ENCODE results near the gene LRRC38. TPM values are rescaled to one million over a fixed set of nuclear protein-coding genes. Genes with fewer than 3 reads are reported as not detected.

LRRC38 gene
- total RNA-seq, 1 donor from 2014 or later = not detected

DNA sequence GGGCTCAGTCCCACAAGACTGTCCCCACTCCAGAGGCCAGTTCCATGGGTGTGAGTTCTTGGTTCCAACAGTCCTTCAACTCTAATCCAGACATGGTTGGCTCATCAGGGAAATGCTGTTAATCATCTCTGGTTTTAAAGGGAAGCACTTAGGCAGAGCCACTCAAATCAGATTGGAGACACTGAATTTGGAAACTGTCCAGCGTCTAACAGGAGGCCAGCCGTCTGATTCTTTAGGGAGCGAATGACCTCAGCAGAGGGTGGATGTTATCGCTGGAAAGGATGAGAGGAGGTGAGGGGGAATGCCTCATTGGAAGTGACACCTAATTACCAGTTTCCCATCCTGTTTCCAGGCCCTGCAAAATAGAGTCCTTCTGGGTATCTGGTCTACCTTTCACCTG, 22.8 kb upstream of the LRRC38 start:
- Mint-ChIP-seq H3K4me3 (no peak overlapping the region), H3K27me3 (ENCODE audit: low read depth) (no peaks in the 10 kb centered on the region), H3K9me3 (no peaks in the 10 kb centered on the region), H3K27ac (ENCODE audit: unreplicated experiment) (no peak overlapping the region), H3K4me1 (no peaks in the 10 kb centered on the region), H3K36me3 (ENCODE audit: low read depth) (no peaks in the 10 kb centered on the region)
- TF ChIP-seq, protein P1, sequence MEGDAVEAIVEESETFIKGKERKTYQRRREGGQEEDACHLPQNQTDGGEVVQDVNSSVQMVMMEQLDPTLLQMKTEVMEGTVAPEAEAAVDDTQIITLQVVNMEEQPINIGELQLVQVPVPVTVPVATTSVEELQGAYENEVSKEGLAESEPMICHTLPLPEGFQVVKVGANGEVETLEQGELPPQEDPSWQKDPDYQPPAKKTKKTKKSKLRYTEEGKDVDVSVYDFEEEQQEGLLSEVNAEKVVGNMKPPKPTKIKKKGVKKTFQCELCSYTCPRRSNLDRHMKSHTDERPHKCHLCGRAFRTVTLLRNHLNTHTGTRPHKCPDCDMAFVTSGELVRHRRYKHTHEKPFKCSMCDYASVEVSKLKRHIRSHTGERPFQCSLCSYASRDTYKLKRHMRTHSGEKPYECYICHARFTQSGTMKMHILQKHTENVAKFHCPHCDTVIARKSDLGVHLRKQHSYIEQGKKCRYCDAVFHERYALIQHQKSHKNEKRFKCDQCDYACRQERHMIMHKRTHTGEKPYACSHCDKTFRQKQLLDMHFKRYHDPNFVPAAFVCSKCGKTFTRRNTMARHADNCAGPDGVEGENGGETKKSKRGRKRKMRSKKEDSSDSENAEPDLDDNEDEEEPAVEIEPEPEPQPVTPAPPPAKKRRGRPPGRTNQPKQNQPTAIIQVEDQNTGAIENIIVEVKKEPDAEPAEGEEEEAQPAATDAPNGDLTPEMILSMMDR (conservative IDR thresholded peaks at IDR 0.05) = no peak
- no peak for DNase-seq (ENCODE audit: low read depth, low spot score)

- H3K36me3 Mint-ChIP-seq (ENCODE audit: low read depth) = no peaks in the 10 kb centered on the region
- no peak overlapping the region for H3K27ac Mint-ChIP-seq (ENCODE audit: unreplicated experiment)
- H3K27me3 Mint-ChIP-seq (ENCODE audit: low read depth) = no peaks in the 10 kb centered on the region
- TF ChIP-seq, protein P1 (conservative IDR thresholded peaks at IDR 0.05) = no peak
- H3K9me3 Mint-ChIP-seq = no peaks in the 10 kb centered on the region
- no peak overlapping the region for H3K4me3 Mint-ChIP-seq
- no peak for DNase-seq (ENCODE audit: low read depth, low spot score)
- H3K4me1 Mint-ChIP-seq = peaks cover 3% of the 10 kb centered on the region
These were observed 21.4 kb upstream of the LRRC38 start for GRCh38 chr1:13535227-13535626.

- H3K27ac Mint-ChIP-seq (ENCODE audit: unreplicated experiment) = no peak overlapping the region
- peaks cover 6% of the 10 kb centered on the region for H3K9me3 Mint-ChIP-seq
- no peak overlapping the region for H3K4me3 Mint-ChIP-seq
- H3K27me3 Mint-ChIP-seq (ENCODE audit: low read depth) = peaks cover 2% of the 10 kb centered on the region
- no peak for DNase-seq (ENCODE audit: low read depth, low spot score)
- peaks cover 7% of the 10 kb centered on the region for H3K4me1 Mint-ChIP-seq
- no peaks in the 10 kb centered on the region for H3K36me3 Mint-ChIP-seq (ENCODE audit: low read depth)
- TF ChIP-seq, protein P1 (conservative IDR thresholded peaks at IDR 0.05) = no peak
These were observed 14.5 kb upstream of the LRRC38 start for GRCh38 chr1:13528320-13528719.

DNA sequence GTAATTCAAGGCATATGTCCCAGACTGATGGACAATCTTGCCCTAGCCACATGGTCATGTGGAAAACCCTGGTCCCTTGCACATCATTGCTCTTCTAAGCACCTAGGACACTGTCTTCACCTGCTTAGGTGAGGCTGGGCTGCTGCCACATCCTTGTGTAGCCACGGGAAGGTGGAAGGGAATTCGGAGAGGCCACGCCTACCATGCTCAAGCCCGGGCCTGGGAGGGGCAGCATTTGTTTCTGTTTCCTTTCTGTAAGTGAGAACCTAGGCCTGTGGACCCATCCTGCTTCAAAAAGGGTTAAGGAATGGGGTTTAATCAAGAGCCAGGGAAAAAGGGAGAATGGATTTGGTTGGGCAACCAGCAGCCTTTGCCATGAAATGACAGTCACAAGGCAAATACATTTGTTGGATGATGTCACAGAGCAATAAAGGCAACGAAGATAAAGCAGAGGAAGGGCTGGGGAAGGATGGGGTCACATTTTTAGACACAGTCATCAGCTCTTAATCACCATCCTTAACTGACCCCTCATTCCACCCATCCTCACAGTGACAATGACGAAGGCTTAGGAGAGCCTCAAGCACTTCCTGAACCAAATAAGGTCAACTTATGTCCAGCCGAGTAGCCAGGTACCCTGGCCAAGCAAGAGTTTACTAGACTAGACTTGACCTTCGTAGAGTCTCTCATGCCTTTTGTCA, 10.1 kb upstream of the LRRC38 start:
- Mint-ChIP-seq H3K4me3 (no peak overlapping the region), H3K36me3 (ENCODE audit: low read depth) (no peaks in the 10 kb centered on the region), H3K9me3 (peaks cover 9% of the 10 kb centered on the region), H3K27ac (ENCODE audit: unreplicated experiment) (no peak overlapping the region), H3K4me1 (no peaks in the 10 kb centered on the region), H3K27me3 (ENCODE audit: low read depth) (peaks cover 24% of the 10 kb centered on the region)
- TF ChIP-seq, protein P1 (conservative IDR thresholded peaks at IDR 0.05) = no peak
- no peak for DNase-seq (ENCODE audit: low read depth, low spot score)

DNA sequence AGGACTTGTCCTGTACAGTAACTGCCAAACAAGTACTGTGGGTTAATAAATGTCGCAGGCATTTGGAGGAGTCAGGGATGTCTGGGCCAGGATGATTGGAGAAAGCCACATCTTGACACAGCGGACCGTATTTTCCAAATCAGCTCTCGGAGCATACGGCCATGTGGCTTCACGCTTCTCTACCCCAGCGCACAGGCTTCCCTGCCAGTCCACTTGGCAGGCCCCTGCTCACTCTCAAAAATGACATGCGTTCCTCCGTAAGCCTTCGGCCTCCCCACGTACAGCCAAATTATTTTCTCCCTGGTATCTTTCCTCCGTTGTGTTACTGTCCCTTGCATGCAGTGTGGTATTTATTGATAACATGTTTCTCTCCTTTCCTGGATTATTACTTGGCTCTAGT, 7.2 kb upstream of the LRRC38 start:
- Mint-ChIP-seq H3K27me3 (ENCODE audit: low read depth) (peaks cover 51% of the 10 kb centered on the region), H3K4me3 (no peak overlapping the region), H3K9me3 (peaks cover 6% of the 10 kb centered on the region)

More for the DNA sequence above, 7.2 kb upstream of the LRRC38 start:
- H3K27ac Mint-ChIP-seq (ENCODE audit: unreplicated experiment) = no peak overlapping the region
- DNase-seq (ENCODE audit: low read depth, low spot score) = no peak
- no peaks in the 10 kb centered on the region for H3K36me3 Mint-ChIP-seq (ENCODE audit: low read depth)
- TF ChIP-seq, protein P1 (conservative IDR thresholded peaks at IDR 0.05) = no peak
- no peaks in the 10 kb centered on the region for H3K4me1 Mint-ChIP-seq
